ENCODE measurements around the gene CELF5. TPM values are rescaled to one million over a fixed set of nuclear protein-coding genes. Genes with fewer than 3 reads are reported as not detected.

CELF5 gene
- total and polyA plus RNA-seq, 2 experiments from 2014 or later: 5.6 to 10.6 TPM

DNA sequence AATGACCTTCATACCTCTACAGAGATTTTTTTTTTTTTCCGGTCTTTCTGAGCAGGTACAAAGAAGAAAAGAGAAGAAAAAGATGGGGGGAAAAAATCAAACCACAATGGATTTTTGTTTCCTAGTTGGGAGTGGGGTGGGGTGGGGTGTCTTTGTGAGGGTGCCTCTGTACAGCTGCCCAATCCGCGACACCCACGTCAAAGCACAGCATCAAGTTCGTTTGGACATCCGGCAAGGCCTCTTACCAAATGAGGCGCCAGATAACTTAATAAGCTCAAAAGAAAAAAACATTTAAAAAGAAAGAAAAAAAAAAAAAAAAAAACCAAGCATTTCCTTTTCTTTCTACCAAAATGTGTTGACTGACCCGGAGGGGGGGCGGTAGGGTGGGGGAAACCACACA lies 71.6 kb downstream of the CELF5 start:
- no peak for TF ChIP-seq ZNF462 (CRISPR knock-in tag; IDR thresholded peaks at IDR 0.05)
- H3K4me1 Mint-ChIP-seq: peaks cover 3% of the 10 kb centered on the region; the same call in 2 of the 3 replicates
- Histone ChIP-seq H3K4me2 (no peak overlapping the region), H3K27ac (ENCODE audit: low read depth) (no peak overlapping the region), H2AFZ (no peak overlapping the region), H3K27me3 (ENCODE audit: insufficient read depth) (no peaks in the 10 kb centered on the region), H3K4me1 (ENCODE audit: insufficient read depth) (no peaks in the 10 kb centered on the region), H3K9me2 (ENCODE audit: insufficient read depth) (no peaks in the 10 kb centered on the region), H3K36me3 (ENCODE audit: insufficient read depth) (no peaks in the 10 kb centered on the region), H4K20me1 (replicated peaks; ENCODE audit: insufficient read depth) (no peaks in the 10 kb centered on the region; the same call in 1 of the 2 replicates), H3K79me2 (replicated peaks; ENCODE audit: insufficient read depth) (no peaks in the 10 kb centered on the region), H3F3A (replicated peaks; ENCODE audit: low read depth) (no peaks in the 10 kb centered on the region), H3K4me3 (no peak overlapping the region)
- ATAC-seq (no peak), DNase-seq (ENCODE audit: low spot score) (no peak)
- no peaks in the 10 kb centered on the region; the same call in 2 of the 3 replicates for H3K36me3 Mint-ChIP-seq (ENCODE audit: low read depth)
- H3K9me3 Mint-ChIP-seq: peaks cover 8% of the 10 kb centered on the region
- peaks cover 2% of the 10 kb centered on the region for H3K27me3 Mint-ChIP-seq (ENCODE audit: insufficient read depth, low read depth, poor library complexity)
- H3K4me3 Mint-ChIP-seq: no peak overlapping the region
- H3K27ac Mint-ChIP-seq: no peak overlapping the region

DNA sequence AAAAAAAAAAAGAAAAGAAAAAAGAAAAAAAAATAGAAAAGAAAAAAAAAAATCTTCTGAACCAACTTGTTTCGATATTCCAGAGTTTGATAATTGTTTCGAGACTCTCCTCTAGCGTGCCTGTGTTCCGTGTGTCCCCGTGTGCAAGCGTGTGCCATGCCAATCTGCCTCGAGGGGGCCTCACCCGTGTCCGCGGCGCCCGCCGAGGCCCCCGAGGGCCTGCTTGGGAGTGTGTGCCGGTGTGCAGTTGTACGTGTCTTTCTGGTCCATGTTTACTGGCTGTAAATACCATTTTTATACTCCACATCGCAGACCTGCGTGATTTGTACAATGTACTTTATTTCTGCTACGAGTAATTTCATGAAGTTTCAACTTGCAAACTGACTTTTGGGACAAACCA lies 72.0 kb downstream of the CELF5 start:
- no peaks in the 10 kb centered on the region for H3K9me2 ChIP-seq (ENCODE audit: insufficient read depth)
- H4K20me1 ChIP-seq (replicated peaks; ENCODE audit: insufficient read depth): no peaks in the 10 kb centered on the region; the same call in 1 of the 2 replicates
- Mint-ChIP-seq H3K4me3 (no peak overlapping the region), H3K27ac (no peak overlapping the region), H3K9me3 (peaks cover 8% of the 10 kb centered on the region), H3K4me1 (peaks cover 3% of the 10 kb centered on the region; the same call in 2 of the 3 replicates), H3K36me3 (ENCODE audit: low read depth) (no peaks in the 10 kb centered on the region; the same call in 2 of the 3 replicates), H3K27me3 (ENCODE audit: insufficient read depth, low read depth, poor library complexity) (peaks cover 2% of the 10 kb centered on the region)
- no peaks in the 10 kb centered on the region for H3K4me1 ChIP-seq (ENCODE audit: insufficient read depth)
- H3F3A ChIP-seq (replicated peaks; ENCODE audit: low read depth): no peaks in the 10 kb centered on the region
- no peaks in the 10 kb centered on the region for H3K27me3 ChIP-seq (ENCODE audit: insufficient read depth)
- ATAC-seq (no peak), DNase-seq (ENCODE audit: low spot score) (no peak)
- no peaks in the 10 kb centered on the region for H3K79me2 ChIP-seq (replicated peaks; ENCODE audit: insufficient read depth)
- no peak overlapping the region for H3K27ac ChIP-seq (ENCODE audit: low read depth)
- no peaks in the 10 kb centered on the region for H3K36me3 ChIP-seq (ENCODE audit: insufficient read depth)
- no peak overlapping the region for H3K4me2 ChIP-seq
- H3K4me3 ChIP-seq: no peak overlapping the region
- no peak overlapping the region for H2AFZ ChIP-seq
- TF ChIP-seq POLR2AphosphoS5 (IDR thresholded peaks at IDR 0.05; ENCODE audit: low read depth) (no peak), ZNF331 (CRISPR knock-in tag; IDR thresholded peaks at IDR 0.05; ENCODE audit: low read depth) (no peak), CTCF (conservative IDR thresholded peaks at IDR 0.05; ENCODE audit: low read depth in 2 of 2) (no peak), JUNB (IDR thresholded peaks at IDR 0.05; ENCODE audit: unreplicated experiment) (no peak), EZH2phosphoT487 (IDR thresholded peaks at IDR 0.05; ENCODE audit: unreplicated experiment) (no peak), NANOG (IDR thresholded peaks at IDR 0.05; ENCODE audit: borderline replicate concordance) (no peak), ZNF114 (CRISPR knock-in tag; IDR thresholded peaks at IDR 0.05) (no peak), EZH2 (IDR thresholded peaks at IDR 0.05; ENCODE audit: low read depth, unreplicated experiment) (no peak), STAT1 (IDR thresholded peaks at IDR 0.05; ENCODE audit: unreplicated experiment) (no peak), CREB1 (CRISPR knock-in tag; IDR thresholded peaks at IDR 0.05; ENCODE audit: low read depth) (no peak)
- TF ChIP-seq, protein P1, sequence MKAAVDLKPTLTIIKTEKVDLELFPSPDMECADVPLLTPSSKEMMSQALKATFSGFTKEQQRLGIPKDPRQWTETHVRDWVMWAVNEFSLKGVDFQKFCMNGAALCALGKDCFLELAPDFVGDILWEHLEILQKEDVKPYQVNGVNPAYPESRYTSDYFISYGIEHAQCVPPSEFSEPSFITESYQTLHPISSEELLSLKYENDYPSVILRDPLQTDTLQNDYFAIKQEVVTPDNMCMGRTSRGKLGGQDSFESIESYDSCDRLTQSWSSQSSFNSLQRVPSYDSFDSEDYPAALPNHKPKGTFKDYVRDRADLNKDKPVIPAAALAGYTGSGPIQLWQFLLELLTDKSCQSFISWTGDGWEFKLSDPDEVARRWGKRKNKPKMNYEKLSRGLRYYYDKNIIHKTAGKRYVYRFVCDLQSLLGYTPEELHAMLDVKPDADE (IDR thresholded peaks at IDR 0.05): no peak

Data from GM23338 (cell line).